IMR-90 (cell line): ENCODE data around the gene CRYZL1. TPM values are rescaled to one million over a fixed set of nuclear protein-coding genes. Genes with fewer than 3 reads are reported as not detected.

Experiments used
- ATAC-seq: fragments of 200-7000 bp; cut with Tn5 transposase; 2 replicates; pipeline ENCODE4 v1.9.1; 2020; ENCODE audit warnings: low read depth, mild to moderate bottlenecking, moderate library complexity
- BruUV-seq: library from RNA; stranded (reverse); fragments of 400-500 nt; replicated peaks from 2 replicates; lab custom pipeline; 2021; lab: Mats Ljungman, UMichigan
- CTCF ChIA-PET: fragments of 300-600 bp; formaldehyde crosslinking; extraction: SDS; loops from one replicate; lab custom pipeline; 2021; ENCODE audit warnings: antibody characterized with exemption; lab: Yijun Ruan, JAX
- POLR2A ChIA-PET: fragments of 300-600 bp; sonication (Branson Sonifier 250); formaldehyde crosslinking; loops from one replicate; lab custom pipeline; 2022; ENCODE audit warnings: antibody characterized with exemption; ENCODE audit not compliant: unreplicated experiment; lab: Charles Lee
- DNase-seq: peaks from one replicate; pipeline ENCODE4 v3.0.0; 2013
- H2AFZ ChIP-seq: replicated peaks from 2 replicates; pipeline ENCODE3; 2013; ENCODE audit warnings: low read length, mild to moderate bottlenecking; ENCODE audit not compliant: poor library complexity
- H2AK5ac ChIP-seq: 2 replicates; pipeline ENCODE4 v1.6.1; 2013; ENCODE audit warnings: low read depth, low read length, inconsistent platforms
- H2AK9ac ChIP-seq: replicated peaks from 2 replicates; pipeline ENCODE3; 2013; ENCODE audit warnings: mild to moderate bottlenecking, low read depth, low read length, moderate library complexity; ENCODE audit not compliant: poor library complexity
- H2BK120ac ChIP-seq: 2 replicates; pipeline ENCODE4 v1.6.1; 2013; ENCODE audit warnings: low read depth, low read length, inconsistent platforms
- H2BK15ac ChIP-seq: 3 replicates; pipeline ENCODE4 v1.6.1; 2013; ENCODE audit warnings: low read depth, low read length, inconsistent platforms
- H2BK20ac ChIP-seq: 2 replicates; pipeline ENCODE4 v1.6.1; 2013; ENCODE audit warnings: low read depth, mild to moderate bottlenecking, inconsistent platforms, low read length, moderate library complexity
- H2BK5ac ChIP-seq: 2 replicates; pipeline ENCODE4 v1.6.1; 2013; ENCODE audit warnings: mild to moderate bottlenecking, low read depth, low read length, inconsistent platforms; ENCODE audit not compliant: poor library complexity, severe bottlenecking
- H3K14ac ChIP-seq: replicated peaks from 2 replicates; pipeline ENCODE4 v1.6.1; 2013; ENCODE audit warnings: low read depth, low read length, inconsistent platforms
- H3K18ac ChIP-seq: 2 replicates; pipeline ENCODE4 v1.6.1; 2013; ENCODE audit warnings: low read depth, low read length, control low read depth
- H3K23ac ChIP-seq: 2 replicates; pipeline ENCODE4 v1.6.1; 2013; ENCODE audit warnings: low read depth, low read length, inconsistent platforms
- H3K27ac ChIP-seq: 2 replicates; pipeline ENCODE4 v1.5.1; 2013; ENCODE audit warnings: mild to moderate bottlenecking, control low read depth, low read length; ENCODE audit not compliant: insufficient read depth
- H3K27me3 ChIP-seq: 2 replicates; pipeline ENCODE4 v1.6.1; 2013; ENCODE audit warnings: low read length; ENCODE audit not compliant: control insufficient read depth, insufficient read depth
- H3K36me3 ChIP-seq: 2 replicates; pipeline ENCODE4 v1.6.1; 2013; ENCODE audit warnings: low read length, mixed read lengths; ENCODE audit not compliant: control insufficient read depth, insufficient read depth
- H3K4ac ChIP-seq: 2 replicates; pipeline ENCODE4 v1.6.1; 2013; ENCODE audit warnings: low read depth, low read length, inconsistent platforms
- H3K4me1 ChIP-seq: 2 replicates; pipeline ENCODE4 v1.6.1; 2013; ENCODE audit warnings: low read length, mixed read lengths; ENCODE audit not compliant: control insufficient read depth, insufficient read depth
- H3K4me2 ChIP-seq: 2 replicates; pipeline ENCODE4 v1.6.1; 2013; ENCODE audit warnings: low read depth, mild to moderate bottlenecking, control low read depth, low read length, moderate library complexity
- H3K4me3 ChIP-seq: 2 replicates; pipeline ENCODE4 v1.5.1; 2013; ENCODE audit warnings: low read depth, mild to moderate bottlenecking, control low read depth, low read length, moderate library complexity; ENCODE audit not compliant: insufficient read depth
- H3K56ac ChIP-seq: 2 replicates; pipeline ENCODE4 v1.6.1; 2013; ENCODE audit warnings: low read length, inconsistent platforms; ENCODE audit not compliant: insufficient read depth; ENCODE audit errors: extremely low read depth
- H3K79me1 ChIP-seq, 2 experiments: 2 replicates each; pipeline ENCODE4 v1.6.1; 2013; ENCODE audit warnings: low read length in 2 of 2, inconsistent platforms in 1 of 2, low read depth in 1 of 2
- H3K9ac ChIP-seq: 2 replicates; pipeline ENCODE4 v1.6.1; 2013; ENCODE audit warnings: low read depth, low read length, control low read depth
- H3K9me1 ChIP-seq: 2 replicates; pipeline ENCODE4 v1.6.1; 2013; ENCODE audit warnings: low read length, inconsistent platforms; ENCODE audit not compliant: insufficient read depth
- H3K9me3 ChIP-seq: 2 replicates; pipeline ENCODE4 v1.6.1; 2013; ENCODE audit warnings: low read length; ENCODE audit not compliant: control insufficient read depth, insufficient read depth
- H4K20me1 ChIP-seq: 2 replicates; pipeline ENCODE4 v1.6.1; 2013; ENCODE audit warnings: low read length, inconsistent platforms; ENCODE audit not compliant: insufficient read depth
- H4K5ac ChIP-seq: 2 replicates; pipeline ENCODE4 v1.6.1; 2013; ENCODE audit warnings: mild to moderate bottlenecking, low read depth, low read length, control low read depth
- H4K8ac ChIP-seq, 2 experiments: 2 replicates each; pipeline ENCODE4 v1.6.1; 2013; ENCODE audit warnings: low read depth in 2 of 2, low read length in 2 of 2, control low read depth in 1 of 2, inconsistent platforms in 1 of 2
- H4K91ac ChIP-seq: 2 replicates; pipeline ENCODE4 v1.6.1; 2013; ENCODE audit warnings: low read depth, low read length, inconsistent platforms; ENCODE audit not compliant: insufficient read depth
- CEBPB ChIP-seq: IDR thresholded peaks from 2 replicates; pipeline ENCODE4 v1.6.1; 2012; ENCODE audit warnings: low read depth, low read length, improper control_type of control experiment
- CHD1 ChIP-seq: IDR thresholded peaks from 2 replicates; pipeline ENCODE4 v1.6.1; 2012; ENCODE audit warnings: low read depth, low read length, improper control_type of control experiment
- FOS ChIP-seq: fragments of 150-350 bp; IDR thresholded peaks from 2 replicates; pipeline ENCODE4 v1.6.1; 2016; ENCODE audit warnings: low read depth, low read length
- MAFK ChIP-seq: IDR thresholded peaks from 2 replicates; pipeline ENCODE4 v1.6.1; 2012; ENCODE audit warnings: low read depth, low read length, improper control_type of control experiment
- MAZ ChIP-seq: IDR thresholded peaks from 2 replicates; pipeline ENCODE4 v1.6.1; 2012; ENCODE audit warnings: low read depth, mild to moderate bottlenecking, low read length, improper control_type of control experiment, moderate library complexity, borderline replicate concordance
- NFE2L2 ChIP-seq: fragments of 150-350 bp; IDR thresholded peaks from 2 replicates; pipeline ENCODE4 v1.6.1; 2016; ENCODE audit warnings: low read depth, mild to moderate bottlenecking, low read length
- POLR2A ChIP-seq: IDR thresholded peaks from 2 replicates; pipeline ENCODE4 v1.6.1; 2012; ENCODE audit warnings: mild to moderate bottlenecking, low read depth, low read length
- RAD21 ChIP-seq: IDR thresholded peaks from 2 replicates; pipeline ENCODE4 v1.6.1; 2012; ENCODE audit warnings: low read length, improper control_type of control experiment
- RCOR1 ChIP-seq: IDR thresholded peaks from 2 replicates; pipeline ENCODE4 v1.6.1; 2012; ENCODE audit warnings: mild to moderate bottlenecking, low read length, improper control_type of control experiment; ENCODE audit not compliant: insufficient replicate concordance
- RFX5 ChIP-seq: IDR thresholded peaks from 2 replicates; pipeline ENCODE4 v1.8.0; 2012; ENCODE audit warnings: low read depth, mild to moderate bottlenecking, low read length, moderate library complexity
- SMC3 ChIP-seq: fragments of 150-350 bp; IDR thresholded peaks from 2 replicates; pipeline ENCODE4 v1.6.1; 2016; ENCODE audit warnings: low read depth, mild to moderate bottlenecking, antibody characterized with exemption, low read length, moderate library complexity
- WGBS, 2 experiments: methylation state at CpG; one replicate each; pipeline versions ENCODE4 v1.1.5 to v1.1.7; 2013; ENCODE audit warnings: missing lambda C conversion rate in 2 of 2; ENCODE audit not compliant: insufficient read length in 1 of 2; ENCODE audit errors: extremely low coverage in 2 of 2; 5-methylcytosine and 5-hydroxymethylcytosine counted together
- dilution Hi-C: fragments of 300-500 bp; cut with HindIII; formaldehyde crosslinking; loops from one replicate; pipeline ENCODE4 v1.14.3; 2018; ENCODE audit warnings: low sequenced_read_pairs; ENCODE audit not compliant: unreplicated experiment
- in situ Hi-C: fragments of 300-500 bp; cut with MboI; formaldehyde crosslinking; loops from 3 replicates; pipeline ENCODE4 v1.14.3; 2019; ENCODE audit warnings: low sequenced_read_pairs, inconsistent platforms, mixed read lengths
- intact Hi-C: fragments of 100-400 bp; cut with micrococcal nuclease; formaldehyde crosslinking; loops from 2 replicates; pipeline ENCODE4 v1.10.0; 2022
- polyA plus RNA-seq, 3 experiments: library from polyadenylated mRNA; depleted of rRNA; stranded (reverse); fragments of >200 nt; gene quantifications; 2 replicates each; pipeline ENCODE4 v1.2.3, GENCODE V29; 2012; ENCODE audit warnings: low replicate concordance in 1 of 3
- total RNA-seq: library from RNA; depleted of rRNA; stranded (reverse); fragments of >200 nt; gene quantifications from 2 replicates; pipeline ENCODE4 v1.2.3, GENCODE V29; 2012
- TF ChIP-seq, protein P1 (sequence below): conservative IDR thresholded peaks from 2 replicates; pipeline ENCODE4 v1.5.1; 2012; ENCODE audit warnings: mild to moderate bottlenecking, low read depth, low read length, improper control_type of control experiment
- TF ChIP-seq, protein P2 (sequence below): fragments of 150-350 bp; IDR thresholded peaks from 2 replicates; pipeline ENCODE4 v1.6.1; 2016; ENCODE audit warnings: low read depth, mild to moderate bottlenecking, low read length, moderate library complexity, borderline replicate concordance

The CRYZL1 gene
- total and polyA plus RNA-seq, 2 of the 4 experiments (the other 2 are of a cell fraction): 19.9 to 28.5 TPM

DNA sequence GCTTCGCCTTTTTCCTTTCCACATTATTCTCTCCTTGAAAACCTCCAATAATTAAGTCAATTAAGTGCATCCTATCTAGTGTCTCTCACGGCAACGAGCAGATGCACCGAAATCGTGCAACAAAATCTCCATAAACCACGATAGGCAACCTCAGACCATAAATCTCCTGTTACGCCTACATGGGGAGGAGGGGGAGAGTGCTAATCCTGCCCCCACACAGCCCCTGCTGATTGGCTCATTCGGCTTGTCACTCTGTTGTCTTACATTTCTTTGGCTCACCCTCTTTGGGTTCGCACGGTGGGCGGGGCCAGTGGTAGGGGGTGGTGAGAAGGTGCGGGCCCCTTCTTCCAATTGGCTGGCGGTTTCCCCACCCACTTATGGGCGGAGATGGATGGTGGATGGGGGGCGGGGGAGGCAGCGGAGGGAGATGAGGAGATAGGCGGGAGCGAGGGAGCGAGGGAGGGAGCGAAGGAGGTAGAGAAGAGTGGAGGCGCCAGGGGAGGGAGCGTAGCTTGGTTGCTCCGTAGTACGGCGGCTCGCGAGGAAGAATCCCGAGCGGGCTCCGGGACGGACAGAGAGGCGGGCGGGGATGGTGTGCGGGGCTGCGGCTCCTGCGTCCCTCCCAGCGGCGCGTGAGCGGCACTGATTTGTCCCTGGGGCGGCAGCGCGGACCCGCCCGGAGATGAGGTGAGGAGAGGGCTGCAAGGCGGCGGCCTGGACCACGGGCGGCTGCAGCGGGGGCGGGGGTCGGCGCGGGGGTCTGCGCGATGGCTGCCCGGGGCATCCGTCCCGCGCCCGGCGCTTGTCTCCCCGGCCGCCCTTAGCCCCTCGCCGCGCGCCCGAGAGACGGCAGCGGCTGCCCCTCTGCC is 720 bp upstream of the CRYZL1 start, which contains the start of gene ITSN1:
TSS of gene ITSN1 (plus strand) at position 475 of the 869 bp plus-strand sequence. CDS start 76,328 bp downstream, outside the sequence.
- Histone ChIP-seq H2AFZ (peak within 1 kb of the TSS; percentile 96), H3K14ac (peak within 1 kb of the TSS; percentile 99), H3K4ac (peak within 1 kb of the TSS; percentile 98), H3K23ac (peak within 1 kb of the TSS; percentile 97), H3K4me2 (peak within 1 kb of the TSS; percentile 94), H3K79me1 (peaks cover 15 to 64% of the 10 kb centered on the region in 2 experiments), H3K36me3 (no peaks in the 10 kb centered on the region), H3K27ac (peak within 1 kb of the TSS; percentile 96), H2BK15ac (peak within 1 kb of the TSS; percentile 72; the same call in 1 of the 3 replicates), H3K56ac (peak within 1 kb of the TSS; percentile 98), H2AK9ac (peak within 1 kb of the TSS; percentile 93), H3K9ac (peak within 1 kb of the TSS; percentile 99), H4K5ac (peak within 1 kb of the TSS; percentile 81), H3K4me3 (peak within 1 kb of the TSS; percentile 96), H2AK5ac (peak within 1 kb of the TSS; percentile 80), H2BK20ac (peak within 1 kb of the TSS; percentile 83), H3K9me3 (no peaks in the 10 kb centered on the region), H2BK120ac (peak within 1 kb of the TSS; percentile 94), H3K27me3 (no peaks in the 10 kb centered on the region), H4K20me1 (no peaks in the 10 kb centered on the region; the same call in 1 of the 2 replicates), H3K4me1 (peaks cover 4% of the 10 kb centered on the region; the same call in 1 of the 2 replicates), H3K9me1 (no peaks in the 10 kb centered on the region; the same call in 1 of the 2 replicates), H4K8ac (peak within 1 kb of the TSS; percentile 60 to 99), H2BK5ac (peak within 1 kb of the TSS; percentile 95), H3K18ac (peak within 1 kb of the TSS; percentile 73), H4K91ac (peak within 1 kb of the TSS; percentile 95)
- no TSS peak for BruUV-seq
- 2% methylated on average over 22 of the region's 71 CpGs; no CpG with 5 or more reads in 1 of the 2 experiments for WGBS, 2 experiments
- dilution Hi-C loops: no loop called here
- peak; percentile 88 for ATAC-seq
- POLR2A ChIA-PET: interaction anchor here (0.5 kb wide), 1 partner anchor 160 kb away, joined by 3 read pairs; no protein-coding TSS in a partner anchor
- intact Hi-C loops: loop anchor here (5.0 kb wide), 1 partner anchor 185 kb away; no protein-coding TSS in a partner anchor
- CTCF ChIA-PET: interaction anchor here (1.0 kb wide), 1 partner anchor 252 kb away, joined by 4 read pairs; no protein-coding TSS in a partner anchor
- in situ Hi-C loops: loop anchor here (10.0 kb wide), 1 partner anchor 243 kb away; no protein-coding TSS in a partner anchor
- peak; percentile 99 for DNase-seq
- TF ChIP-seq FOS (no peak), CHD1 (no peak), CEBPB (no peak), MAZ (peak; percentile 89; the same call in 1 of the 2 replicates), RFX5 (no peak), SMC3 (no peak), POLR2A (peak; percentile 52; the same call in 1 of the 2 replicates), NFE2L2 (no peak), RCOR1 (no peak), RAD21 (no peak), MAFK (no peak)
- TF ChIP-seq, protein P1, sequence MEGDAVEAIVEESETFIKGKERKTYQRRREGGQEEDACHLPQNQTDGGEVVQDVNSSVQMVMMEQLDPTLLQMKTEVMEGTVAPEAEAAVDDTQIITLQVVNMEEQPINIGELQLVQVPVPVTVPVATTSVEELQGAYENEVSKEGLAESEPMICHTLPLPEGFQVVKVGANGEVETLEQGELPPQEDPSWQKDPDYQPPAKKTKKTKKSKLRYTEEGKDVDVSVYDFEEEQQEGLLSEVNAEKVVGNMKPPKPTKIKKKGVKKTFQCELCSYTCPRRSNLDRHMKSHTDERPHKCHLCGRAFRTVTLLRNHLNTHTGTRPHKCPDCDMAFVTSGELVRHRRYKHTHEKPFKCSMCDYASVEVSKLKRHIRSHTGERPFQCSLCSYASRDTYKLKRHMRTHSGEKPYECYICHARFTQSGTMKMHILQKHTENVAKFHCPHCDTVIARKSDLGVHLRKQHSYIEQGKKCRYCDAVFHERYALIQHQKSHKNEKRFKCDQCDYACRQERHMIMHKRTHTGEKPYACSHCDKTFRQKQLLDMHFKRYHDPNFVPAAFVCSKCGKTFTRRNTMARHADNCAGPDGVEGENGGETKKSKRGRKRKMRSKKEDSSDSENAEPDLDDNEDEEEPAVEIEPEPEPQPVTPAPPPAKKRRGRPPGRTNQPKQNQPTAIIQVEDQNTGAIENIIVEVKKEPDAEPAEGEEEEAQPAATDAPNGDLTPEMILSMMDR: no peak
- TF ChIP-seq, protein P2, sequence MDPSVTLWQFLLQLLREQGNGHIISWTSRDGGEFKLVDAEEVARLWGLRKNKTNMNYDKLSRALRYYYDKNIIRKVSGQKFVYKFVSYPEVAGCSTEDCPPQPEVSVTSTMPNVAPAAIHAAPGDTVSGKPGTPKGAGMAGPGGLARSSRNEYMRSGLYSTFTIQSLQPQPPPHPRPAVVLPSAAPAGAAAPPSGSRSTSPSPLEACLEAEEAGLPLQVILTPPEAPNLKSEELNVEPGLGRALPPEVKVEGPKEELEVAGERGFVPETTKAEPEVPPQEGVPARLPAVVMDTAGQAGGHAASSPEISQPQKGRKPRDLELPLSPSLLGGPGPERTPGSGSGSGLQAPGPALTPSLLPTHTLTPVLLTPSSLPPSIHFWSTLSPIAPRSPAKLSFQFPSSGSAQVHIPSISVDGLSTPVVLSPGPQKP: no peak
